Measurements from ENCODE around the gene HES2. TPM values are rescaled to one million over a fixed set of nuclear protein-coding genes. Genes with fewer than 3 reads are reported as not detected.
"Not testable (repeated sequence)": the region's sequence is repeated elsewhere in the genome, so short reads cannot be mapped to it uniquely, and the experiment has no call there.

Gene HES2
- total and polyA plus RNA-seq, 4 donors = 0.19 to 0.72 (median 0.38) TPM; not detected in 1

- H3K4me3 ChIP-seq (ENCODE audit: low read depth, low read length) = no peak overlapping the region
- H3K36me3 ChIP-seq (ENCODE audit: control insufficient read depth, insufficient read depth, low read length) = no peaks in the 10 kb centered on the region
- 94% methylated on average over 6 of the region's 8 CpGs for WGBS (ENCODE audit: insufficient coverage)
- no peak overlapping the region for H3K27ac ChIP-seq (ENCODE audit: low read depth, low read length)
- H3K4me1 ChIP-seq (ENCODE audit: control insufficient read depth, insufficient read depth, low read length) = no peaks in the 10 kb centered on the region
- no peak for DNase-seq (ENCODE audit: low read depth in 4 of 6, low spot score in 6 of 6)
- no peaks in the 10 kb centered on the region for H3K27me3 ChIP-seq (ENCODE audit: control insufficient read depth, insufficient read depth, low read length)
- no peaks in the 10 kb centered on the region for H3K9me3 ChIP-seq (ENCODE audit: control insufficient read depth, insufficient read depth, low read length)
Observed at GRCh38 chr1:6373961-6374720, 45.6 kb downstream of the HES2 start.

- H3K27me3 ChIP-seq (ENCODE audit: control insufficient read depth, insufficient read depth, low read length); H3K27ac ChIP-seq (ENCODE audit: low read depth, low read length); H3K4me3 ChIP-seq (ENCODE audit: low read depth, low read length); H3K9me3 ChIP-seq (ENCODE audit: control insufficient read depth, insufficient read depth, low read length); DNase-seq (ENCODE audit: low read depth in 4 of 6, low spot score in 6 of 6): not testable (repeated sequence)
- 88% methylated on average over 5 of the region's 7 CpGs for WGBS (ENCODE audit: insufficient coverage)
- Histone ChIP-seq H3K36me3 (ENCODE audit: control insufficient read depth, insufficient read depth, low read length) (peaks cover 12% of the 10 kb centered on the region), H3K4me1 (ENCODE audit: control insufficient read depth, insufficient read depth, low read length) (peaks cover 10% of the 10 kb centered on the region)
Observed at GRCh38 chr1:6372236-6372635, 47.5 kb downstream of the HES2 start.

GRCh38 chr1:6370006-6370405 lies 49.7 kb downstream of the HES2 start:
- WGBS (ENCODE audit: insufficient coverage) = 71% methylated on average over 2 of the region's 4 CpGs
- H3K4me1 ChIP-seq (ENCODE audit: control insufficient read depth, insufficient read depth, low read length) = peaks cover 10% of the 10 kb centered on the region
- H3K27me3 ChIP-seq (ENCODE audit: control insufficient read depth, insufficient read depth, low read length) = no peaks in the 10 kb centered on the region
- no peaks in the 10 kb centered on the region for H3K9me3 ChIP-seq (ENCODE audit: control insufficient read depth, insufficient read depth, low read length)
- no peak overlapping the region for H3K27ac ChIP-seq (ENCODE audit: low read depth, low read length)
- no peak for DNase-seq (ENCODE audit: low read depth in 4 of 6, low spot score in 6 of 6)
- no peak overlapping the region for H3K4me3 ChIP-seq (ENCODE audit: low read depth, low read length)
- peaks cover 13% of the 10 kb centered on the region for H3K36me3 ChIP-seq (ENCODE audit: control insufficient read depth, insufficient read depth, low read length)

- Histone ChIP-seq H3K27me3 (ENCODE audit: control insufficient read depth, insufficient read depth, low read length) (no peaks in the 10 kb centered on the region), H3K4me3 (ENCODE audit: low read depth, low read length) (no peak overlapping the region), H3K27ac (ENCODE audit: low read depth, low read length) (no peak overlapping the region), H3K4me1 (ENCODE audit: control insufficient read depth, insufficient read depth, low read length) (peaks cover 15% of the 10 kb centered on the region), H3K9me3 (ENCODE audit: control insufficient read depth, insufficient read depth, low read length) (no peaks in the 10 kb centered on the region), H3K36me3 (ENCODE audit: control insufficient read depth, insufficient read depth, low read length) (peaks cover 17% of the 10 kb centered on the region)
- DNase-seq (ENCODE audit: low read depth in 4 of 6, low spot score in 6 of 6) = peak in 1 of 6 donors; percentile 37
- WGBS (ENCODE audit: insufficient coverage) = 84% methylated on average over 9 of the region's 9 CpGs
Observed at GRCh38 chr1:6367381-6368012, 52.2 kb downstream of the HES2 start.

GRCh38 chr1:6365047-6365446 lies 54.7 kb downstream of the HES2 start:
- WGBS (ENCODE audit: insufficient coverage) = 88% methylated on average over 1 of the region's 5 CpGs
- no peak for DNase-seq (ENCODE audit: low read depth in 4 of 6, low spot score in 6 of 6)
- Histone ChIP-seq H3K27me3 (ENCODE audit: control insufficient read depth, insufficient read depth, low read length) (no peaks in the 10 kb centered on the region), H3K27ac (ENCODE audit: low read depth, low read length) (no peak overlapping the region), H3K36me3 (ENCODE audit: control insufficient read depth, insufficient read depth, low read length) (peaks cover 18% of the 10 kb centered on the region), H3K4me1 (ENCODE audit: control insufficient read depth, insufficient read depth, low read length) (peaks cover 20% of the 10 kb centered on the region), H3K9me3 (ENCODE audit: control insufficient read depth, insufficient read depth, low read length) (no peaks in the 10 kb centered on the region), H3K4me3 (ENCODE audit: low read depth, low read length) (no peak overlapping the region)

DNA sequence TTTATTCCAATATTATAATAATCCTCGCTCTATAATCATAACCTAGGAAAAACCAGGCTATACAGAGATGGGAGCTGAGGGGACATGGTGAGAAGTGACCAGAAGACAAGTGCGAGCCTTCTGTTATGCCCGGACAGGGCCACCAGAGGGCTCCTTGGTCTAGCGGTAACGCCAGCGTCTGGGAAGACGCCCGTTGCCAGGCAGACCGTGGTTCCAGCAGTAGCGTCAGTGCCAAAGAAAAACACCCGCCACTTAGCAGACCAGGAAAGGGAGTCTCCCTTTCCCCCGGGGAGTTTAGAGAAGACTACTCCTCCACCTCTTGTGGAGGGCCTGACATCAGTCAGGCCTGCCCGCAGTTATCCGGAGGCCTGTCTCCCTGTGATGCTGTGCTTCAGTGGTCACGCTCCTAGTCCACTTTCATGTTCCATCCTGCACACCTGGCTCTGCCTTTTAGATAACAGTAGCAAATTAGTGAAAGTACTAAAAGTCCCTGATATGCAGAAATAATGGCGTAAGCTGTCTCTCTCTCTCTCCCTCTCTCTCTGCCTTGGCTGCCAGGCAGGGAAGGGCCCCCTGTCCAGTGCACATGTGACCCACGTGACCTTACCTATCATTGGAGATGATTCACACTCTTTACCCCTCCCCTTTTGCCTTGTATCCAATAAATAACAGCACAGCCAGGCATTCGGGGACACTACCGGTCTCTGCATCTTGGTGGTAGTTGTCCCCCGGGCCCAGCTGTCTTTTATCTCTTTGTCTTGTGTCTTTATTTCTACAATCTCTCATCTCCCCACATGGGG lies 56.4 kb downstream of the HES2 start:
- WGBS (ENCODE audit: insufficient coverage) = 45% methylated on average over 19 of the region's 20 CpGs
- not testable (repeated sequence) for H3K4me3 ChIP-seq (ENCODE audit: low read depth, low read length); H3K27ac ChIP-seq (ENCODE audit: low read depth, low read length); H3K27me3 ChIP-seq (ENCODE audit: control insufficient read depth, insufficient read depth, low read length); H3K9me3 ChIP-seq (ENCODE audit: control insufficient read depth, insufficient read depth, low read length)
- H3K36me3 ChIP-seq (ENCODE audit: control insufficient read depth, insufficient read depth, low read length) = peaks cover 15% of the 10 kb centered on the region
- DNase-seq (ENCODE audit: low read depth in 4 of 6, low spot score in 6 of 6) = peak in 2 of 6 donors; percentile 70 to 72
- peaks cover 36% of the 10 kb centered on the region for H3K4me1 ChIP-seq (ENCODE audit: control insufficient read depth, insufficient read depth, low read length)

Small RNAs within 50 kb of the gene (small RNA-seq; reads per million reads assigned to genes)
- gene MIR4252 (ENCODE audit: low replicate concordance) = not detected

Other genes starting within 250 kb of the HES2 start
- 10 to 100 TPM in 1 of 2 donors, 1 to 10 TPM in 1; 9.9 to 22.0 TPM for gene CHD5, start 239.6 kb downstream of the HES2 start, total RNA-seq
- 10 to 100 TPM; 46.9 to 51.1 TPM for gene CHD5, start 239.6 kb downstream of the HES2 start, polyA plus RNA-seq (ENCODE audit: insufficient read length in 2 of 2)
- 100 to 1,000 TPM; 171 to 312 TPM for gene RPL22, start 220.3 kb downstream of the HES2 start, total RNA-seq
- 100 to 1,000 TPM; 322 to 337 TPM for gene RPL22, start 220.3 kb downstream of the HES2 start, polyA plus RNA-seq (ENCODE audit: insufficient read length in 2 of 2)
- 10 to 100 TPM; 12.4 to 13.4 TPM for gene RNF207, start 213.8 kb downstream of the HES2 start, total RNA-seq
- 10 to 100 TPM; 11.4 to 32.2 TPM for gene RNF207, start 213.8 kb downstream of the HES2 start, polyA plus RNA-seq (ENCODE audit: insufficient read length in 2 of 2)
- 10 to 100 TPM; 48.8 to 55.7 TPM for gene ICMT, start 184.0 kb downstream of the HES2 start, total RNA-seq
- 10 to 100 TPM; 40.6 to 41.1 TPM for gene ICMT, start 184.0 kb downstream of the HES2 start, polyA plus RNA-seq (ENCODE audit: insufficient read length in 2 of 2)
- not detected for gene HES3, start 175.7 kb downstream of the HES2 start, total RNA-seq
- gene HES3, start 175.7 kb downstream of the HES2 start, polyA plus RNA-seq (ENCODE audit: insufficient read length in 2 of 2) = 1 to 10 TPM; 1.8 to 3.2 TPM
- gene GPR153, start 158.8 kb downstream of the HES2 start, total RNA-seq = 10 to 100 TPM in 1 of 2 donors, 1 to 10 TPM in 1; 9.3 to 12.8 TPM
- gene GPR153, start 158.8 kb downstream of the HES2 start, polyA plus RNA-seq (ENCODE audit: insufficient read length in 2 of 2) = 10 to 100 TPM; 42.4 to 49.5 TPM
- 10 to 100 TPM; 31.8 to 60.2 TPM for gene ACOT7, start 26.2 kb downstream of the HES2 start, total RNA-seq
- 100 to 1,000 TPM; 195 to 198 TPM for gene ACOT7, start 26.2 kb downstream of the HES2 start, polyA plus RNA-seq (ENCODE audit: insufficient read length in 2 of 2)
- 1 to 10 TPM in 1 of 2 donors, under 1 TPM in 1; 0.66 to 1.9 TPM for gene ESPN, start 4.9 kb upstream of the HES2 start, total RNA-seq
- gene ESPN, start 4.9 kb upstream of the HES2 start, polyA plus RNA-seq (ENCODE audit: insufficient read length in 2 of 2) = 1 to 10 TPM; 4.7 to 7.4 TPM
- gene TNFRSF25, start 46.3 kb upstream of the HES2 start, total RNA-seq = 10 to 100 TPM in 1 of 2 donors, 1 to 10 TPM in 1; 9.5 to 16.6 TPM
- gene TNFRSF25, start 46.3 kb upstream of the HES2 start, polyA plus RNA-seq (ENCODE audit: insufficient read length in 2 of 2) = 10 to 100 TPM; 26.1 to 37.5 TPM
- 10 to 100 TPM; 12.9 to 19.6 TPM for gene PLEKHG5, start 71.7 kb upstream of the HES2 start, total RNA-seq
- 10 to 100 TPM; 25.9 to 32.9 TPM for gene PLEKHG5, start 71.7 kb upstream of the HES2 start, polyA plus RNA-seq (ENCODE audit: insufficient read length in 2 of 2)
- gene NOL9, start 134.6 kb upstream of the HES2 start, total RNA-seq = 10 to 100 TPM; 22.1 to 25.3 TPM
- gene NOL9, start 134.6 kb upstream of the HES2 start, polyA plus RNA-seq (ENCODE audit: insufficient read length in 2 of 2) = 10 to 100 TPM; 13.2 to 26.2 TPM
- gene TAS1R1, start 135.4 kb upstream of the HES2 start, total RNA-seq = under 1 TPM in 1 of 2 donors, not detected in 1; 0.40 TPM
- gene TAS1R1, start 135.4 kb upstream of the HES2 start, polyA plus RNA-seq (ENCODE audit: insufficient read length in 2 of 2) = under 1 TPM; 0.24 to 0.47 TPM
- gene ZBTB48, start 160.1 kb upstream of the HES2 start, total RNA-seq = 10 to 100 TPM in 1 of 2 donors, 1 to 10 TPM in 1; 9.1 to 39.7 TPM
- gene ZBTB48, start 160.1 kb upstream of the HES2 start, polyA plus RNA-seq (ENCODE audit: insufficient read length in 2 of 2) = 10 to 100 TPM; 32.6 to 32.8 TPM
- 10 to 100 TPM; 17.0 to 18.3 TPM for gene KLHL21, start 182.9 kb upstream of the HES2 start, total RNA-seq
- 10 to 100 TPM; 25.1 to 28.9 TPM for gene KLHL21, start 182.9 kb upstream of the HES2 start, polyA plus RNA-seq (ENCODE audit: insufficient read length in 2 of 2)
- 10 to 100 TPM; 13.3 to 13.9 TPM for gene PHF13, start 193.8 kb upstream of the HES2 start, total RNA-seq
- gene PHF13, start 193.8 kb upstream of the HES2 start, polyA plus RNA-seq (ENCODE audit: insufficient read length in 2 of 2) = 10 to 100 TPM; 21.5 to 22.7 TPM
- gene THAP3, start 204.9 kb upstream of the HES2 start, total RNA-seq = 10 to 100 TPM; 17.4 to 27.6 TPM
- gene THAP3, start 204.9 kb upstream of the HES2 start, polyA plus RNA-seq (ENCODE audit: insufficient read length in 2 of 2) = 10 to 100 TPM; 30.6 to 31.8 TPM

Data from spinal cord (tissue), 10 donors.